Suprapubic skin (tissue), 4 donors: ENCODE data around the gene MINDY4. TPM values are rescaled to one million over a fixed set of nuclear protein-coding genes. Genes with fewer than 3 reads are reported as not detected.

Source experiments
- DNase-seq, 2 donors: peaks; one replicate each; pipeline ENCODE4 v3.0.0-alpha.2; 2019; ENCODE audit warnings: low spot score in 2 of 2
- H3K27ac ChIP-seq: fragments of 200-600 bp; sonication (generic); one replicate; pipeline ENCODE4 v1.5.1; 2019
- H3K27me3 ChIP-seq: fragments of 200-600 bp; sonication (generic); one replicate; pipeline ENCODE4 v1.5.1; 2019
- H3K36me3 ChIP-seq: fragments of 200-600 bp; sonication (generic); one replicate; pipeline ENCODE4 v1.5.1; 2019
- H3K4me1 ChIP-seq: fragments of 200-600 bp; sonication (generic); one replicate; pipeline ENCODE4 v1.5.1; 2019
- H3K4me3 ChIP-seq: fragments of 200-600 bp; sonication (generic); one replicate; pipeline ENCODE4 v1.5.1; 2019; ENCODE audit warnings: mild to moderate bottlenecking
- H3K9me3 ChIP-seq: fragments of 200-600 bp; sonication (generic); one replicate; pipeline ENCODE4 v1.5.1; 2019
- CTCF ChIP-seq, 2 donors: fragments of 200-600 bp in 1 of 2; fragments of 450-650 bp in 1 of 2; sonication (generic) in 1 of 2; IDR thresholded peaks; one replicate each; pipeline ENCODE4 v1.5.1; 2016 to 2019; ENCODE audit warnings: antibody characterized with exemption in 2 of 2, mild to moderate bottlenecking in 1 of 2, moderate library complexity in 1 of 2
- EP300 ChIP-seq: sonication (generic); formaldehyde crosslinking; IDR thresholded peaks from one replicate; pipeline ENCODE4 v1.6.1; 2017; ENCODE audit warnings: antibody characterized with exemption
- POLR2A ChIP-seq, 2 donors: fragments of 450-650 bp; IDR thresholded peaks; one replicate each; pipeline ENCODE4 v1.6.1; 2017; ENCODE audit warnings: antibody characterized with exemption in 2 of 2, mild to moderate bottlenecking in 2 of 2, moderate library complexity in 2 of 2
- POLR2AphosphoS5 ChIP-seq, 3 donors: sonication (generic); formaldehyde crosslinking; IDR thresholded peaks; one replicate each; pipeline ENCODE4 v1.6.1; 2017; ENCODE audit warnings: antibody characterized with exemption in 3 of 3
- WGBS: methylation state at CpG from one replicate; pipeline ENCODE4 v1.1.5; 2018; 5-methylcytosine and 5-hydroxymethylcytosine counted together
- total RNA-seq, 4 donors: library from RNA; depleted of rRNA; stranded (reverse); fragments of >200 nt; gene quantifications; one replicate each; pipeline ENCODE4 v1.1.0, GENCODE V29; 2016

MINDY4 gene
- total RNA-seq, 4 donors from 2014 or later = 4.6 to 10.5 (median 6.1) TPM

- peaks cover 10% of the 10 kb centered on the region for H3K36me3 ChIP-seq
- WGBS = 88% methylated on average over 3 of the region's 3 CpGs
- H3K27ac ChIP-seq = no peak overlapping the region
- H3K9me3 ChIP-seq = no peaks in the 10 kb centered on the region
- H3K27me3 ChIP-seq = no peaks in the 10 kb centered on the region
- no peak overlapping the region for H3K4me3 ChIP-seq
- no peaks in the 10 kb centered on the region for H3K4me1 ChIP-seq
- peak in 1 of 2 donors; percentile 35 for DNase-seq
- TF ChIP-seq POLR2A (IDR thresholded peaks at IDR 0.05) (no peak), CTCF (IDR thresholded peaks at IDR 0.05) (no peak), EP300 (no peak), POLR2AphosphoS5 (IDR thresholded peaks at IDR 0.05) (no peak)
Measured at GRCh38 chr7:30927559-30927958, 156.3 kb downstream of the MINDY4 start.

GRCh38 chr7:30928254-30928872, 157.1 kb downstream of the MINDY4 start:
- Histone ChIP-seq H3K4me1 (no peaks in the 10 kb centered on the region), H3K36me3 (peaks cover 6% of the 10 kb centered on the region), H3K27ac (no peak overlapping the region), H3K4me3 (no peak overlapping the region), H3K27me3 (no peaks in the 10 kb centered on the region), H3K9me3 (no peaks in the 10 kb centered on the region)
- no peak for TF ChIP-seq POLR2A (IDR thresholded peaks at IDR 0.05)
- peak in 1 of 2 donors; percentile 52 for DNase-seq
- 89% methylated on average over 10 of the region's 13 CpGs for WGBS

- Histone ChIP-seq H3K27ac (no peak overlapping the region), H3K27me3 (no peaks in the 10 kb centered on the region), H3K4me1 (no peaks in the 10 kb centered on the region), H3K36me3 (no peaks in the 10 kb centered on the region), H3K9me3 (no peaks in the 10 kb centered on the region), H3K4me3 (no peak overlapping the region)
- WGBS = 96% methylated on average over 4 of the region's 4 CpGs
- no peak for TF ChIP-seq POLR2A (IDR thresholded peaks at IDR 0.05)
- TF ChIP-seq EP300 = no peak
- TF ChIP-seq POLR2AphosphoS5 (IDR thresholded peaks at IDR 0.05) = no peak
- no peak for TF ChIP-seq CTCF (IDR thresholded peaks at IDR 0.05)
- DNase-seq = no peak
Measured at GRCh38 chr7:30929686-30930085, 158.5 kb downstream of the MINDY4 start.

GRCh38 chr7:30930621-30931020, 159.4 kb downstream of the MINDY4 start:
- H3K36me3 ChIP-seq = no peaks in the 10 kb centered on the region
- no peaks in the 10 kb centered on the region for H3K27me3 ChIP-seq
- no peak overlapping the region for H3K4me3 ChIP-seq
- WGBS = 81% methylated on average over 7 of the region's 8 CpGs
- TF ChIP-seq EP300 (no peak), CTCF (IDR thresholded peaks at IDR 0.05) (no peak), POLR2AphosphoS5 (IDR thresholded peaks at IDR 0.05) (no peak), POLR2A (IDR thresholded peaks at IDR 0.05) (no peak)
- H3K27ac ChIP-seq = no peak overlapping the region
- H3K4me1 ChIP-seq = no peaks in the 10 kb centered on the region
- DNase-seq = no peak
- H3K9me3 ChIP-seq = no peaks in the 10 kb centered on the region

- H3K36me3 ChIP-seq = no peaks in the 10 kb centered on the region
- no peak overlapping the region for H3K27ac ChIP-seq
- 84% methylated on average over 13 of the region's 24 CpGs for WGBS
- no peaks in the 10 kb centered on the region for H3K27me3 ChIP-seq
- no peaks in the 10 kb centered on the region for H3K4me1 ChIP-seq
- no peak for TF ChIP-seq POLR2A (IDR thresholded peaks at IDR 0.05)
- TF ChIP-seq CTCF (IDR thresholded peaks at IDR 0.05) = no peak
- no peak for TF ChIP-seq EP300
- TF ChIP-seq POLR2AphosphoS5 (IDR thresholded peaks at IDR 0.05) = no peak
- H3K4me3 ChIP-seq = no peak overlapping the region
- DNase-seq = peak in 1 of 2 donors; percentile 80
- no peaks in the 10 kb centered on the region for H3K9me3 ChIP-seq
Measured at GRCh38 chr7:30931161-30931928, 160.1 kb downstream of the MINDY4 start.
